HG03558 (cell line): Measurements from ENCODE around the gene SLC35F3.

Source experiments
- ATAC-seq: cut with Tn5 transposase; IDR thresholded peaks from one replicate; pipeline ENCODE4 v1.9.1; 2021; ENCODE audit warnings: moderate number of reproducible peaks; ENCODE audit not compliant: unreplicated experiment; ENCODE audit errors: extremely low read depth

The SLC35F3 gene

GRCh38 chr1:234372011-234372757, 467.7 kb downstream of the SLC35F3 start:
- no peak for ATAC-seq

DNA sequence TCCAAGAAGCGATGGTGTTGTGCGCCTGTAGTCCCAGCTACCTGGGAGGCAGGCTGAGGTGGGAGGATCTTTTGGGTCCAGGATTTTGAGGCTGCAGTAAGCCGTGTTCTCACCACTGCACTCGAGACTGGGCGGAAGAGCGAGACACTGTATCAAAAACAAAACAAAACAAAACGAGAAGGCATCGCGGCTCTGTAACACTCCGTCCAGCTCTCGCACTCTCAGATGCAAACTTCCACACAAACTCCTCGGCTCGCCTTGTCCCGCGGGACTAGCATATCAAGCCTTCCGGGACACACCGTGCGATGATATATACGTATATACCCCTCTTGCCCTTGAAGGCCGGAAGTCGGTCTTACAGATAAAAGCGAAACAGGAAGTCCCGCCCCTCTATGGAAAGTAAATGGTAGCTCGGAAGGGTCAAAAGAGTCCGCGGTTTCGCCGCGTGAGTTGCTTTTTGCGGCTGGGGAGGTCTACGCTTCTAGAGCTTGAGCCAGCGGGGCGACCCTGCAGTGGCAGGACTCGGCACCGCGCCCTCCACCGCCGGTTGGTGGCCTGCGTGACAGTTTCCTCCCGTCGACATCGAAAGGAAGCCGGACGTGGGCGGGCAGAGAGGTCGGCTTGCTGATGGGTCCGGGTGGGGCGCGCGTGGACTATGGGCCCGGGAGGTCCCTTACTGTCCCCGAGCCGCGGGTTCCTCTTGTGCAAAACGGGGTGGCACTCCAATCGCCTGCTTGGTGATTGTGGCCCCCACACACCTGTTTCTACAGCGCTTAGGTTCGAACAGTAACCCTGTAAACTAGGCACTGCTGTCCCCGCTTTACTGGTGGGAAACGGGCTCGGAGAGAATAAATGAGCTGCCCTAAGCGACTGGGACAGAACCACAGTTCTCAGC, 468.8 kb downstream of the SLC35F3 start, which contains the start of gene COA6:
TSS of gene COA6 (plus strand) at position 393 of the 895 bp plus-strand sequence. CDS start at position 404, 11 bp downstream.
- ATAC-seq, result peak; percentile 88

DNA sequence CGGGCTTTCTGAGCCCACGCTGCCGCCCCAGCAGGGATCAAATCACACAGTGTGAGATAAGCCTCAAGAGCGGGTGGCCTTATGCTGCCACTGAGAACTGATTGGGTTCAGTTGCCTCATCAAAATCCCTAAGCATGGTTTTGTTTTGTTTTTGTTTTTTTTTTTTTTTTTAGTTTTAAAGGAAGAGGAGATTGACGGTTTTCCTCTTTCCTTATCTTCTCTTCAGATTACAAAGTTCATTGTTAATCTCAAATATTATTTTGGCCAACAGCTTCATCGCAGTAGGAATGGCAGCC, 469.4 kb downstream of the SLC35F3 start:
- ATAC-seq, result peak; percentile 8
